Adrenal gland (tissue), 5 donors: ENCODE measurements around the gene NR2C2AP.

Experiments
- POLR2A ChIP-seq, 2 donors: fragments of 450-650 bp; IDR thresholded peaks; one replicate each; pipeline ENCODE4 v1.6.1; 2017; ENCODE audit warnings: antibody characterized with exemption in 2 of 2, mild to moderate bottlenecking in 2 of 2, moderate library complexity in 1 of 2
- TF ChIP-seq, protein P1 (sequence below), 6 experiments: fragments of 450-650 bp in 4 of 6; fragments of 200-600 bp in 2 of 6; sonication (generic) in 1 of 6; IDR thresholded peaks; 1 replicate in 5 of 6; 2 replicates in 1 of 6; pipeline versions ENCODE4 v1.5.1 to v1.8.0; 2016 to 2021; ENCODE audit warnings: antibody characterized with exemption in 6 of 6, mild to moderate bottlenecking in 2 of 6, moderate library complexity in 1 of 6
- donor health status: DM: no; HTN: no; CAD: no.

GRCh38 chr19:19224852-19225494, 21.8 kb upstream of the NR2C2AP start:
- TF ChIP-seq, protein P1, sequence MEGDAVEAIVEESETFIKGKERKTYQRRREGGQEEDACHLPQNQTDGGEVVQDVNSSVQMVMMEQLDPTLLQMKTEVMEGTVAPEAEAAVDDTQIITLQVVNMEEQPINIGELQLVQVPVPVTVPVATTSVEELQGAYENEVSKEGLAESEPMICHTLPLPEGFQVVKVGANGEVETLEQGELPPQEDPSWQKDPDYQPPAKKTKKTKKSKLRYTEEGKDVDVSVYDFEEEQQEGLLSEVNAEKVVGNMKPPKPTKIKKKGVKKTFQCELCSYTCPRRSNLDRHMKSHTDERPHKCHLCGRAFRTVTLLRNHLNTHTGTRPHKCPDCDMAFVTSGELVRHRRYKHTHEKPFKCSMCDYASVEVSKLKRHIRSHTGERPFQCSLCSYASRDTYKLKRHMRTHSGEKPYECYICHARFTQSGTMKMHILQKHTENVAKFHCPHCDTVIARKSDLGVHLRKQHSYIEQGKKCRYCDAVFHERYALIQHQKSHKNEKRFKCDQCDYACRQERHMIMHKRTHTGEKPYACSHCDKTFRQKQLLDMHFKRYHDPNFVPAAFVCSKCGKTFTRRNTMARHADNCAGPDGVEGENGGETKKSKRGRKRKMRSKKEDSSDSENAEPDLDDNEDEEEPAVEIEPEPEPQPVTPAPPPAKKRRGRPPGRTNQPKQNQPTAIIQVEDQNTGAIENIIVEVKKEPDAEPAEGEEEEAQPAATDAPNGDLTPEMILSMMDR (IDR thresholded peaks at IDR 0.05): peak; percentile 36 to 70 (median 60)
- TF ChIP-seq POLR2A (IDR thresholded peaks at IDR 0.05): no peak
